Stimulated activated CD4-positive, alpha-beta T cell treated with anti-CD3 and anti-CD28 coated beads, Interleukin-4, amount 100 ng/mL, for 24 hours (primary cell): ENCODE data around the gene RIPOR2.
A peak's percentile ranks its signal among the peaks of the same experiment; 100 is the strongest.

Source experiments
- DNase-seq: peaks from one replicate; pipeline ENCODE4 v3.0.0-alpha.2; 2020

The RIPOR2 gene, protein sequence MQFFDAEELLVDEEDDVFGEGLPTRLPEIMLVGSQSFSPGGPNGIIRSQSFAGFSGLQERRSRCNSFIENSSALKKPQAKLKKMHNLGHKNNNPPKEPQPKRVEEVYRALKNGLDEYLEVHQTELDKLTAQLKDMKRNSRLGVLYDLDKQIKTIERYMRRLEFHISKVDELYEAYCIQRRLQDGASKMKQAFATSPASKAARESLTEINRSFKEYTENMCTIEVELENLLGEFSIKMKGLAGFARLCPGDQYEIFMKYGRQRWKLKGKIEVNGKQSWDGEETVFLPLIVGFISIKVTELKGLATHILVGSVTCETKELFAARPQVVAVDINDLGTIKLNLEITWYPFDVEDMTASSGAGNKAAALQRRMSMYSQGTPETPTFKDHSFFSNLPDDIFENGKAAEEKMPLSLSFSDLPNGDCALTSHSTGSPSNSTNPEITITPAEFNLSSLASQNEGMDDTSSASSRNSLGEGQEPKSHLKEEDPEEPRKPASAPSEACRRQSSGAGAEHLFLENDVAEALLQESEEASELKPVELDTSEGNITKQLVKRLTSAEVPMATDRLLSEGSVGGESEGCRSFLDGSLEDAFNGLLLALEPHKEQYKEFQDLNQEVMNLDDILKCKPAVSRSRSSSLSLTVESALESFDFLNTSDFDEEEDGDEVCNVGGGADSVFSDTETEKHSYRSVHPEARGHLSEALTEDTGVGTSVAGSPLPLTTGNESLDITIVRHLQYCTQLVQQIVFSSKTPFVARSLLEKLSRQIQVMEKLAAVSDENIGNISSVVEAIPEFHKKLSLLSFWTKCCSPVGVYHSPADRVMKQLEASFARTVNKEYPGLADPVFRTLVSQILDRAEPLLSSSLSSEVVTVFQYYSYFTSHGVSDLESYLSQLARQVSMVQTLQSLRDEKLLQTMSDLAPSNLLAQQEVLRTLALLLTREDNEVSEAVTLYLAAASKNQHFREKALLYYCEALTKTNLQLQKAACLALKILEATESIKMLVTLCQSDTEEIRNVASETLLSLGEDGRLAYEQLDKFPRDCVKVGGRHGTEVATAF

DNA sequence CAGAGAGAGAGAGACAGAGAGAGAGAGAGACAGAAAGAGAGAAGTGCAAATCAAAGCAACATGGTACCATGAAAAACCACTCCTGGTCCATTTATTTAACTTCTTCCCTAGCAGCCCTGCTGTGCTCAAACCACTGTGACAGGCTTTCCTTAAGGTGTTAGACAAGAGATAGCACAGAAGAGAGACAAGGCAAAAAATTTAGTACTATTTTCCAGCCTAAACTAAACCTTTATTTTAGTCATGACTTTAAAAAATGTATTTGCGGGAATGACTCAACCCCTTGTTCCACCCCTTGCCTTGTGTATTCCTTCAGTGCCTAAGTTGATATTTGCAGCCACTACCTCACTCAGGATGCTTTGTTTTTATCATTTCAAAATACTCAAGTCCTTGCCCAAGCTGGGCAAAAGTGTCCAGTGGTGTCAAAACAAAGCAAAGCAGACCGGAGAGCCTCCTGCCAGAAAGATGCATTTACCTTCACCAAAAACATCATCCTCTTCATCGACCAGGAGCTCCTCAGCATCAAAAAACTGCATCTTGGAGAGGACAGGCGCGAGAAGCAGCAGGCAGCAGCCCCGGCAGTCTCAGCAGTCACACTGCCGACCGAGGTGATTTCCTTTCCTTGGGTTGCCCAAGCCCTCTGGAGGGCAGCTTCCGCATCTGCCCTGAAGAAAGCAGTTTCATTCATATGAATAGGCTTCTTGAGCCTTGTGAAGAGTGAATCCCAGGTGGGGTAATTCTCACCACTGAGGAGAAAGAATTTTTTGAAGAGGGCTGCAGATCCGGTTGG is at the start of gene RIPOR2:
Gene RIPOR2, minus strand, starts transcription at position 595 of the 787 bp plus-strand sequence. Its CDS starts 62 bp downstream, at position 533.
- DNase-seq: peak; percentile 67

DNA sequence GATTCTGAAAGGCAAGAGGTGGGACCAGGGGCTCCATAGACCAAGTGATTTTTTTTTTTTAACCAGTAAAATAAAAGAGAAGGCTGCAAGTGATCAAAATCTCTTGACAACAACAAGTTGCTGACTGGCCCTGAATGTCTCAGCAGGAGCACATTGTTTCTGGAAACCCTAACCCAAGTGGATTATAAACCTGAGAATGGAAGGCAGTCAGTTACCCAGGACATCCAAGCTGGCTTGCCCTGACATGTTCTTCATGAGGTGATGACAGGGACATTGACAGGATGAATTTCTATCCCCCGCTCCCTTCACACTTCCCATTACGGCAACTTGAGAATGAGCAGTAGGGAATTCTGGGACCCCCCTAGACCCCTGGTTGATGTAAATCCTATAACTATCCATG is 49.6 kb upstream of the RIPOR2 start:
- DNase-seq: no peak

DNA sequence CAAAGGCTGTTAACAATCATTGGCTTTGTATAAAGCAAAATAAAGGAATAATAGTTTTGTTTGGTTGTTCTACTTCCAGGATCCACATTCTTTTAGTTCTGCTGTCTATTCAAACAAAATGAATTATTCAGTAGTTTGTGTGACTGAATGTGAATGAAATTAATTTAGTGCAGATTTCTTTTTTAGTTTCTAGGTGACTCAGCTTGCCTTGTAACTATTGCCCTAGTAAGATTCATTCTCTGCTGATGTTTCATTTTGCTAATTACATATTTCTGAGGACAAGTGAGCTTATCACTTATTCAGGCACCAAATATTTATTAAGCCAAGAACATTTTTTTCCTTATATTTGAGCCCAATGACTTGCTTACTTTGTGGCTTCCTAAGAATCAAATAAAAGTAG is 46.5 kb upstream of the RIPOR2 start:
- DNase-seq: no peak

DNA sequence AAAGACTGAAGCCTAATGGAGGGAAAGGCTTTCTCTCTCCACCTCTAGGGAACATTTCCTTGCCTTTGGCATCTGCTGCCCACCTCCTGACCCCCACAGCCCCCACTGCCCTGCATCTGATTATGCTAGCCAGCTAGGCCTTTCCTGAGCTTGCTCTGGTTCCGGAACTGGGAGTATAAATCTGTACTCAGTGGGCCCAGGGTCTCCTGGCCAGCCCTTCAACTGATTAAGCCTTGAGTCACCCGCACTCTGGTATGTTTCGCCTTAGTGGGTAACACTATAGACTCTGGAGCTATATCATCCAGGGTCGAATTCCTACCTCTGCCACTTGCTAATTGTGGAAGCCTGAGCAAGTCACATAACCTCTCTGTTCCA is 45.6 kb upstream of the RIPOR2 start:
- no peak for DNase-seq

DNA sequence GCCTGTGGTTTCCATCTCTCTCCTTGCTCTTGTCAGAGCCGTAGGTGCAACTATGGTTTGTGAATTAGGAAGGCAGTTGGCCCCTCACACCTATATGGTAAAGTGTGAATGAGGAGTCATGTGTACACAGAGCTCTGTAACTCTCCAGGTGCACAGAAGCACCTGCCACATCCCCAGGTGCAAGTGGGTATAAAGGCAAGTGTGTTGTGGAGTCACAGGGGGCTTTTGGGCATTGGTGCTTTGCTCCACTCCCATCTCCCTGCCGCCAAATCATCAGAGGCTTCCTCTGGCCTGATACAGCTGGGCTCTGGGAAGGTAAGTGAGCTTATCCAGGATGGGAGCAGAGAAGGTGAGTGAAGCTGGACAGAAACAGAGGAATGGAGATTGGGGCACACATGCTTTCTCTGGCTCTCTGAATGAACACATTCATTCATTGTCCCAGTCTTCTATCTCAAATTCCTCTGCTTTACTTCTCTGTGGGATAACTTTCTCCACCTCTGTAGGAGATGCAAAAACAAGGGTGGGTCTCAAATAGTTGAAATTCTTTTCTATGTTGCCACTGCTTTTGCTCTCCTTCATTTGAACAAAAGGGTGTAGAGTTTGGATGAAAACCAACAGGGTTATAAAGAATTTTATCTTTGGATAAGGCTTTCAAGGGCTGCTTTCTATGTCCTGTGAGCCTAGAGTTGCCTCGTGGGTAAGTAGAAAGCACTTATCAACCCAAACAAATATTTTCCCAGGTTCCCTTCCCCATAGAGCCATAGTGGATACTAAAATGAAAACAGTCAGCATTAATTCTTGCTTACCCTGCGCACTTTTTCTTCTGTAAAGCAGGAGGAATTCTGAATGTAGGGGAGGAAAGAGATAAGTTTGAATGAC is 45.0 kb upstream of the RIPOR2 start:
- no peak for DNase-seq

DNA sequence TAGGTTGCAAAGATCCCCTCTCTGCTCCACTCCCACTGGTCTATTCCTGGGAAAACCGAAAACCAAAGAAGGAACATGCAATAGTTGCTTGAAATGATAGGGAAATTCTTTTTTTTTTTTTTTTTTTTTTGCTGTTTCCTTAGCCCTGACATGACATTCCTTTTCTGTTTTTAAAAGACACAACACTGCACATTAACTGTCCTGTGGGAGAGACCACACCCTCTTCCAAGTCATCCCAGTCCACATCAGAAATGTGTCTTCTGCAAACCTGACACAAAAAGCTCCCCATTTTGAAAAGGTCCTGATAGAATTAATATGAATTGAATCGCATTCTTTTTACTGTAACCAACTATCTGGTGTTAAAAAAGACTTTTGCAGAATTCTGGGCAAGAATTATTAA is 43.4 kb upstream of the RIPOR2 start:
- no peak for DNase-seq

DNA sequence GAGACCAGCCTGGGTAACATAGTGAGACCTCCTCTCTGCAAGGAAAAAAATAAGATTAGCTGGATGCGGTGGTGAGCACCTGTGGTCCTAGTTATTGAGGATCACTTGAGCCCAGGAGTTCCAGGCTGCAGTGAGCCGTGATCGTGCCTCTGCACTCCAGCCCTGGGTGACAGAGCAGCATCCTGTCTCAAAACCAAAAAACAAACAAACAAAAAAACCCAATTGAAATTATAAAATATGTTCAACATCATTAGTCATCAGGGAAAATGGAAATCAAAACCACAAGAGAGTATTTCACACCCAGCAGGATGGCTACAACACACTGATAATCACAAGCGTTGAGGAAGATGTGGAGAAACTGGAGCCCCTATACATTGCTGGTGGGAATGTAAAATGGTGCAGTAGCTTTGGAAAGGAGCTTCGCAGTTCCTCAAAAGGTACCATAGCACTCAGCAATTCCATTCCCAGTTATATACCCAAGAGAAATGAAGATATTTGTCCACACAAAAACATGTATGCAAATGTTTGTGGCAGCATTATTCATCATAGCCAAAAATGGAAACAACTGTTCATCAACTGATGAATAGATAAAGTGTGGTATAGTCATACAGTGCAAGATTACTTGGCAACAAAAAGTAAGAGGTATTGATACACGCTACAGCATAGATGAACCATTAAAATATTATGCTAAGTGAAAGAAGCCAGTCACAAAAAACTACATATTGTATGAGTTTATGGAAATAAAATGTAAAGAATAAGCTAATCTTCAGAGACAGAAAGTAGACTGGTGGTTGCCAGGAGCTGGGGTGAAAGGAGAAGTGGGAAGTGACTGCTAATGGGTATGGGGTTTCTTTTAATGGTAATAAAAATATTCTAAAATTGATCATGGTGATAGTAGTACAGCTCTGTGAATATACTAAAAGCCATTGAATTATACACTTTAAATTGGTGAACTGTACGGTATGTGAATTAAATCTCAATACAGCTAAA is 38.7 kb upstream of the RIPOR2 start:
- peak; percentile 49 for DNase-seq

DNA sequence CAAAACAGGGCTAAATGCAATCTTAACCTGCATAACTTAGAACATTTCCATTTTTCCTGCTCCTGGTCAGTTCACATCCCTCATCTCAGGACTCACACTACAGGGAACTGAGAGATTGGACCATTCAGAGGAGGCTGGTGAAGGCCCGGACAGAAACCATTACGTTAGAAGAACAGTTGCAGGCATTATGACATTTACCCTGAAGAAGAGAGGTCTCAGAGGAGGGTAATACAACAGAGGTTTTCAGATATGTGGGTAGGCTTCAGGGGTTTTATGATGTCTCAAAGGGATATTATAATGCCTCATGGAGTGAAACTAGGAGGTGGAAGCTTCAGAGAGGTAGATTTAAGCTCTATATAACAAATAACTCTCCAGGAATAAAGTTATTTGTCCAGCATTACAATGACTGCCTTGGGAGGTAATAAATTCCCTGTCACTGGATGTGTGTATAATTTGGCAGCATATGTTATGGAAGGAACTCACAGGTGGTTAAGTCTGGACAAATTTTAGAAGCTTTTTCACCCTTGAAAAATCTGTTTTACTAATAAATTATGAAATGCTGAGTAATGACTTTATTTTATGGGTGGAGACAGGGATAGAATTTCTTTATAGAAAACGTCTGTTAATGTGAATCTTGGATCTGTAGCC is 36.7 kb upstream of the RIPOR2 start:
- no peak for DNase-seq

DNA sequence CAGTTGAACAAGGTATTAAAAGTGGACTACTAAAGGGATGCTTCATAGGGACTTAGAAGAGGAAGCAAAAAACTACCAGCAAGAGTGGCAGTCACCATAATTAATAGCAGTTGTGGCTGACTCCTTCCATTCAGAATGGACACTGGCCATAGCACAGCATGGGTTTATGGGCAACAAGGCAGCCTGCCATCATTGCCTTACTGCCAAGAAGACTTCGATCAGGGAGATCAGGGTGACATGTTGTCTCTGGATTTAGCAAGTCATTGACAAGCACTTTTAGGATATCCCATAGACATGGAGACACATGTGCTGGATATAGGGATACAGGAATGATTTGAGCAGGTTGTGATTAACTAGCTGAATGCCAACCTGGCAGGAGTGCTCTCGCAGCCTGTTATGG is 35.3 kb upstream of the RIPOR2 start:
- no peak for DNase-seq

DNA sequence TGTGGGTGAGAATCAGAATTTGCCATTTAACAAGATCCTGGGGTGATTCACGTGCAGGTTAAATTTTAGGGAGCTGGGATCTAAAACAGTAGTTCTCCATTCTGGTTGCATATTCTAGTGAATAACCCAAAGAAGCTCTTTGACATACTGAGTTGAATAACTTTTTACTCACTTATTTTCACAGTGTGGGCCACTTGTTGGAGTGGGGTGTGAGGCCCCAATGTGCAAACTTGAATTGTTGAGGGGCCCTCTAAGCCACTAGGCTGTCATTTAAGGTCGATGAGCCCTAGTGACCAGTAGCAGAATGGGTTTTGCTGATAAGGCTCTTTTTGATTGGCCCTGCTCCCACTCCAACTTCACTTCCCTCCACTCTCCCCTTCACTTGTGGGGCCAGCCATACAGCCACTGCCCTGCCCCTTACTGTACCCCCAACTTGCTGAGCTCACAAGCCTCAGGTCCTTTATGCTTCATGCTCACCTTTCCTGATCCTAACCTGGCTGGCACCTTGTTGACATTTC is 33.6 kb upstream of the RIPOR2 start:
- DNase-seq: no peak

DNA sequence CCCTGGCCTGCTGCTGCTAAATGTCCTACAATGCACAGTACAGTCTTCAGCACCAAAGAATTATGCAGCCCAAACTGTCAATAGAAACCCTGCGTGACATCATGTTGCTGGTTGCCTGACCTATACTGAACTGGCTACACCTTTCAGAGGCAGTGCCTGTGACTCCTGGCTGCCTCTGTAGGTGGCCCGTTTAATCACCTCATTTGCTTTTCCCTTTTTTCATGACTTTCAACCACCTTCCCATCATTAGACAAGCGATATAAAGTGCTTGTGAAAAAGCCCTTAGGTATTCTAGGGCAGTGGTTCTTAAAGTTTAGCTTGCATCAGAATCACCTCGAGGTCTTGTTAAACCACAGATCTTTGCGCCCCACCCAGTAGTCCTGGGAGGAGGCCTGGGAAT is 33.0 kb upstream of the RIPOR2 start:
- no peak for DNase-seq

DNA sequence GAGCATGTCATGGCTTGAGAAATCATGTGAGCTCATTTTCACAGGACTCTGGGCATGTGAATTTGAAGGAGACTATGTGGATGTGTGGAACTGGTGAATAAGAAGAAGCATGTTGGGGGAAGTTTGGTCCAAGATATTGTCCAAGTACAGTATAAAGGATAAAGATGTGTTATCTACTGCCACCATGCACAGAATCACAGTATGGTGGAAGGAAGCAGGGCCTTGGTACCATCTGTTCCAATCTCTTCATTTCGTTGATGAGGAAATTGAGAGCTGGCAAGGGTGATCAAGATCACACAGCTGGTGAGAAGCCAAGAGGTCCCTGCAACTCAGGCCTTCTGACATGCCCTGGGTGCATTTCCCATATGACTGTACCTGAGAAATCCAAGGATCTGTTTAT is 31.5 kb upstream of the RIPOR2 start:
- DNase-seq: no peak

DNA sequence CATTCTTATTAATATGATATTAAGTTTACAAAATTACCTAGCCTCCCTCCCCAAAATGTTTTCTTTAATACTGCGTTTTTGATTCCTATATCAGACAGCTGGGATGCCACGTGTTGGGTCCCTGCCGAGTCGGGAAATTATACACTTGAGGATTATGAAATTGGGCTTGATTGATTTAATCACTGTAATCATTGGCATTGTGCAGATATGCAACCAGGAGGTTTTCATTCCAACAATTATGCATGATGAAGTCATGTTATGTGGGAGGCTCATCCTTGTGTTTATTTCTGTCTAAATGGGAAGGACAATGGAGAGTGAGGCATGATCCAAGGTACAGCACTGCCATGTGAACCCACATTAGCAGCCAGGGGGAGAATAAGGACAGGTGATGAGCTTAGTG is 30.6 kb upstream of the RIPOR2 start:
- DNase-seq: no peak

DNA sequence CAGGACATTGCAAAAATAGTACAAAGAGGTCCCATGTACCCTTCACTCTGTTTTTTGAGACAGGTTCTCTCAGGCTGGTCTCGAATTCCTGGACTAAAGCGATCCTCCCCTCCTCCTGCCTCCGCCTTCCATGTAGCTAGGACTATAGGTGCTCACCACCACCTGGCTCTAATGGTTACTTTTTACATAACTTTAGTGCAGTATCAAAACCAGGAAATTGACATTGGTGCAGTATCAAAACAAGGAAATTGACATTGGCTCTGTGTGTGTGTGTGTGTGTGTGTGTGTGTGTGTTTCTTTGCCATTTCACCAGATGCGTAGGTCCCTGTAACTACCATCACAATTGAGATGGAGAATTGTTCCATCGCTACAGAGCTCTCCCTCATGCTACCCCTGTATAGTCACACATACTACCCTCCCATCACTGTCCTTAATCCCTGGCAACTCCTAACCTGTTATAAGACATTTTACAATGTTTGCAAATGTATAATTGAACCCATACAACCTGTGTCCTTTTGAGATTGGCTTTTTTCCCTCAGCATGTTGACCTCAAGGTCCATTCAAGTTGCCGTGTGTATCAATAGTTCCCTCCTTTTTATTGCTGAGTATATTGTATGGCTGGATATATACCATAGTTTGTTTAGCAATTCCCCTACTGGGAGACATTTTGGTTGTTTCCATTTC is 28.3 kb upstream of the RIPOR2 start:
- no peak for DNase-seq

DNA sequence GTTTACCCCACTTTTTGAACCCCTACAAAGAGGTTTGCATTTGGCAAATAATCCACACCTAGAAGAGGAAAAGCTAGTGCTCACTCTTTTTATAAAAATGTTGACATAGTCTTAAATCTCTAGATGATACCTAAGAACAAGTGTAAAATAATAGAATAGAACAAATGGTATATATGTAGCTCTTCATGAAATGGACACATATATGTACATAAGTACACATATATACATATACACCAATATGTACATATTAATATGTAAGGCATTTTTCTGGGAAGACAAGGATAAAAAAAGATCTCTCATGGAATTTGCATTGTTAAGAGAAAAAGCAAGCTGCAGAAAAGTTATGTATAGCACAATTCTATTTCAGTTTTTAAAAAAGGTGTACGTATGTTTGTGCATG is 27.6 kb upstream of the RIPOR2 start:
- no peak for DNase-seq

DNA sequence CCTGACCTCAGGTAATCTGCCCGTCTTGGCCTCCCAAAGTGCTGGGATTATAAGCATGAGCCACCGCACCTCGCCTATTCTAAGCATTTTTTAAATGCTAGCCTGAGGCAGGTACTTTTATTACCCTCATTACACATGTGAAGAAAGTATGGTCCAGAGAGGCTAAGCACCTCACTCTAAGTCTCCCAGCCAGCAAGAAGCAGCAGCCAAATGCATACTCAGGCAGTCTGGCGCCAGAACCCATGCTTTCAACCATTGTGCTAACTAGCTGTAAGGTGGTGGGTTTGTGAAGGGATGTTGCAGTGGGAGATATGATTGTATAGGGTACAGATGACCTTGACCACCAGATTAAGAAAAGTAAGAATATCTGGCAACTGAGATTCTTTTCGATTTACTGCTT is 26.1 kb upstream of the RIPOR2 start:
- no peak for DNase-seq

DNA sequence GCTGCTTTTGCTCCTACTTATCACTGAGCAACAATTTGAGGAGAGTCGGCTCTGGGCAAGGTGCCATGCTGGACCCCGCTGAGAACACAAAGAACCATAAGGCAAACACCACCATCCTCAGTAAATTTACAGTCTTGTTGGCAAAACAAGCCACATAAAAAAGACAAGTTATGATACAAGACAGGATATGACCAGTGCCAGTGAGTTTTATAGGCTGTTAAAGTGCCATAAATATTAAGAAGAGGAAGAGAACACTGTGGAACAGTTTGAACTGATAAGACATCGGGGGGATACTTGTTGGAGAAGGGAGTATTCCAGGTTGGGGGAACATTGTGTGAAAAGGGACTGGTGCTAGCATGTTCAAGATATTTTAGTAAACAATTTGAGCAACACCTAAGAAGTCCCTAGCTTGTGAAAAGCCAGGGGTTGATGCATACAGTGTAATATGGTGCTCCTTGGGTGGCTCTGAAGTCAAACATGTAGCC is 25.3 kb upstream of the RIPOR2 start:
- no peak for DNase-seq

DNA sequence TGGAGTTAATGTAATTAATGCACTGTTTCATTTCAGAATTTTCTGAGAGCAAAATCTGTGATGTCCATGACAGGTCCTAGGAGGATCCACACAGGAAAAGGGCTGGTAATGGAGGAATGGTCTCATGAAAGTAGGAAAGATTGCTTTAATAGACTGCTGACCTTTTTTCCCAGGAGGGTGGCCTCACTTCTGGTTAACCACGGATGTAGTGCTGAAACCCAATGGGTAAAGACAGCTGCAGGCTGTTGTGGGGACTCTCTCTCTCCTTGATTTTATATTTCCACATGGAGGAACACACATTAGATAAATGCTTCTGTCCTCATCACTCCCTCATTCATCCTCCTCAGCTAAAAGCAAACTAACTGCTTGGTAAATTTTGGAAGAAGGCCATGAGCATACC is 23.6 kb upstream of the RIPOR2 start:
- no peak for DNase-seq

DNA sequence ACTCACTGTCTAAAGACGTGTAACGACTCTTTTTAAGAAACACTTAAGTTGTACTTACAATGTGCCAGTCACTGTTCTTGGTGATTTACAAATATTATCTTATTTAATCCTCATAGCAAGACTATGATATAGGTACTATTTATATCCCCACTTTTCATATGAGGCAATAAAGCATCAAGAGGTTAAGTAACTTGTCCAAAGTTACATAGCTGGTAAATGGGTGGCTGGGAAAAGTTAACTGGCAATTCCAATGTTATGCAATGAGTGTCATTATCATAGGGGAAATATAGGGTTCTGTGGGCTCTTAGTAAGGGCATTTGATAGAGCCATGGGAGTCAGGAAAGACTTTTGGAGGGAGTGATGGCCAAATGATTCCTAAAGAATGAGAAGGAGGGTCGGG is 21.4 kb upstream of the RIPOR2 start:
- no peak for DNase-seq
